GM19043 (cell line): ENCODE data around the gene CNN2.

ENCODE experiments used
- ATAC-seq: cut with Tn5 transposase; IDR thresholded peaks from one replicate; pipeline ENCODE4 v1.9.1; 2021; ENCODE audit warnings: low read depth; ENCODE audit not compliant: unreplicated experiment

The CNN2 gene

DNA sequence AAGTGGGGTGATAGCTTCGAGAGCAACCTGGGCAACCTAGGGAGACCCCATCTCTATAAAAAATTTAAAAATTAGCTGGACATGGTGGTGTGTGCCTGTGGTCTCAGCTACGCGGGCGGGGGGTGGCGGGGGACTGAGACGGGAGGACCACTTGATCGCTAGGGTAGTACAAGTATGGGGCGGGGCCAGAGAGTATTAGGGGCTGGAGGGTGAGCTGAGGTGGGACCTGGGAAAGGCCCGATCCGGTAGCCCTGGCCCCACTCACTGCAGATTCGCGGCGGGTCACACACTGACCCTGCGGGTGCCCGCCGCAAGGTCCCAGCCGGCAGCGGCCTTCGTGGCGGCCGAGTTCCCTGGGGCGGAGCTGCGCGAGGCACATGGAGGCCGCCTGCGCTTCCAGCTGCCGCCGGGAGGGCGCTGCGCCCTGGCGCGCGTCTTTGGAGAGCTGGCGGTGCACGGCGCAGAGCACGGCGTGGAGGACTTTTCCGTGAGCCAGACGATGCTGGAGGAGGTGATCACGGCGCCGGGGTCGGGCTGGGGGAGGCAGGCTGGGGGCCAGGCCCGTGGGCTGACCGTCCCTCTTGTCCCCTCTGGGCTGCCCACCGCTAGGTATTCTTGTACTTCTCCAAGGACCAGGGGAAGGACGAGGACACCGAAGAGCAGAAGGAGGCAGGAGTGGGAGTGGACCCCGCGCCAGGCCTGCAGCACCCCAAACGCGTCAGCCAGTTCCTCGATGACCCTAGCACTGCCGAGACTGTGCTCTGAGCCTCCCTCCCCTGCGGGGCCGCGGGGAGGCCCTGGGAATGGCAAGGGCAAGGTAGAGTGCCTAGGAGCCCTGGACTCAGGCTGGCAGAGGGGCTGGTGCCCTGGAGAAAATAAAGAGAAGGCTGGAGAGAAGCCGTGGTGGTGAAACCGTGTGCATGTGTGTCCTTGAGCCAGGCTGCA is 38.5 kb downstream of the CNN2 start:
- no peak for ATAC-seq

DNA sequence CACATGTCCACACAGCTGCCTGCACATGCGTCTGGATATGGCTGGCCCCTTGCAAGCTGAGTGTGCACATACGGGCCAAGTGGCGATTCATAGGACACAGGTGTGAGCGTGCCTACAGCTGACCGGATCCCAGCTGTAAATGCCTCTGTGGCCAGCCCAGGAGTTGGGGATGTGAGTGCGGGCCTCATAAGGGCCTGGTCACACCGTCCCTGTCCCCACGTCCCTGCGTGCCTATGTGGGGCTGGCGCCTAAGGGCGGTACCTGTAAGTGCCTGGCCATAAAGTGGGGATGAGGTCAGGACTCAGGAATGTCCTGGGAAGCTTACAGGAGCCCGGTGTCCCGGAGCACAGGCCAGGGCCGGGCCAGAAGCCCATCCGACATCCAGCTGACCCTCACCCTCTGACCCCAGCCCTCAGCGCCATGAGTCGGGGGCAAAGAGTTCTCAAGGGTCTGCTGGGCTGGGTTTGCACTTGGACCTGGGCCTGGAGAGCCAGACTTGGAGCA is 39.2 kb downstream of the CNN2 start:
- no peak for ATAC-seq

DNA sequence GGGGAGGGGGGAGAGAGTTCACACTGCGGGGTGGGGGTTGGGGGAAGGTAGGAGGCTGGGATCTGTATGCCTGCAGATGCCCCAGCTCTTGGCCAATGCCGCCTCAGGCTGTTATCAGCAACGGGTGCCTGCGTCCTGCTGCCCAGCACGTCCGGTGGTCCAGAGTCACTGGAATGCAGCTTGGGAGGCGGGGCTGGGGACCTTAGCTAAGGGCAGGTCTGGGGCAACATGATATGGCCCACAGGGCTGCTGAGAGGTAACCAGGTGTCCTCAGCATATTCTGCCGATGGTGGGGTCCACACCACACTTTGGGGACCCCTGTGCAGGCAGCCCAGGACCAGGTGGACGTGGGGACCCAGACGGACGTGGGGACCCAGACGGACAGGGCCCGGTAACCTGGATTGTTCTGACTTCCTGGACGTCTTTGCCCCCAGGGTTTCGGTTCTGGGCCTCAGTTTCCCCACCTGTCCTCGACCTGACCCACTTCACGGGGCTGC is 39.9 kb downstream of the CNN2 start:
- ATAC-seq, result no peak

DNA sequence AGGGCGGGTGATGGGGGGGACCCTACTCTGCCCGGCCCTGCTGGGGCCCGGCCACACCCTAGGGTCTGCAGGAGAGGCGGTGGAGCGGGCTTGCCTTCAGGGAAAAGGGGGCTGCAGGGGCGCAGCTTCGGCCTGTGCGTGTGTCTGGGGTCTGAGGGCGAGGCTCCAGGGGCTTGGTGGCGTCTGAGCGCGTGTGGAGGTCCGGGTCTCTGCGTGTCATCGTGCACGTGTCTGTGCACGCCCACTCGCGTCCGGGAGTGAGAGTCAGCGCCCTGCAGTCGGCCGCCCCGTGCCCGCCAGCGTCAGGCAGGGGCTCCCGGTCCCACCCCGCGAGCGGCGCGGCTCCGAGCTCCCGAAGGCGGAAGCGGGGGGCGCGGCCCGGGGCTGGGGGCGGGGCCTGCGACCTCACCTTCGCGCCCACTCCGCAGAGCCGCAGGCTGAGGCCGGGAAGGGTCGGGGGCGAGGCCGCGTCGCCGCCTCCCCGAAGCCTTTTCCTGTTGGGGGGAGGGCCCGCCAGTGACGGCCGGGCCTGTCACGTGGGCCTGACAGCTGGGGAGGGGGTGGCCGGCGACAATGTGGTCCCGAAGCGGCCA is 40.4 kb downstream of the CNN2 start, which contains the start of gene ARHGAP45:
TSS of gene ARHGAP45 (plus strand) at position 420 of the 593 bp plus-strand sequence. CDS start 239 bp downstream, outside the sequence.
- ATAC-seq, result no peak

GRCh38 chr19:1067341-1067957 is 41.0 kb downstream of the CNN2 start:
- ATAC-seq, result no peak

DNA sequence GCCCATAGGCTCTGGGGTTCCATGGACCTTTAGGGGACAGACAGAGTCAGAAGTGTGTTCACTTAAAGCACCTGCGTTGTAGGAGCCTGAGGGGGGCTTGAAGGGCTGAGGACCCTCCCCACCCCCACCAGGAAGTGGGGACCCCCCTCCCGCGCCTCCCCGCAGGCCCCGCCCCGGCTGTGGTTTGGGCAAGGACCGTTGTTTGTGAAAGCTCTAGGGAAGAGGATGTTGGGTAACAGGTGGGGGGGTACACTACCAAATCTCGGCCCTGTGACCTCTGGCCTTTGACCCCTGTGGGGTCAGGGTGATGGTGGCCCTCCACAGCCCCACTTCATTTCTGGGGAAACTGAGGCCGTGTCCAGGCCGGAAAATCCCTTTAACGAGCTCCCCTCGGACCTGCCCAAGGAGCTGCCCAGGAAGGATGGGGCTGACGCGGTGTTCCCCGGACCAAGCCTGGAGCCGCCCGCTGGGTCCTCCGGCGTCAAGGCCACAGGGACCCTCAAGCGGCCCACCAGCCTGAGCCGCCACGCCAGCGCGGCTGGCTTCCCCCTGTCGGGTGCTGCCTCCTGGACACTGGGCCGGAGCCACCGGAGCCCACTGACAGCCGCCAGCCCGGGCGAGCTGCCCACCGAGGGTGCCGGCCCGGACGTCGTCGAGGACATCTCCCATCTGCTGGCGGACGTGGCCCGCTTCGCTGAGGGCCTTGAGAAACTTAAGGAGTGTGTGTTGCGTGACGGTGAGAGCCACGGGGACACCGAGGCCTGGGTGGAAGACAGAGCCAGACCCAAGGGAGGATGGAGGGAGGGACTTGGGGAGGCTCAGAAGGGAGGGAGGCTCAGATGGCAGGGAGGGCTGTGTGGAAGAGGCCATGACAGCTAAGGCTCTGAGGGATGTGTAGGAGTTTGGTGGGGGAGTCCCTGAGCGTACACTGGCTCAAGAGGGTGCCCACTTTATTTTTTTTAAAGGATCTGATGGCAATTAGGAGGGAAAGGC is 41.9 kb downstream of the CNN2 start:
- ATAC-seq, result no peak

DNA sequence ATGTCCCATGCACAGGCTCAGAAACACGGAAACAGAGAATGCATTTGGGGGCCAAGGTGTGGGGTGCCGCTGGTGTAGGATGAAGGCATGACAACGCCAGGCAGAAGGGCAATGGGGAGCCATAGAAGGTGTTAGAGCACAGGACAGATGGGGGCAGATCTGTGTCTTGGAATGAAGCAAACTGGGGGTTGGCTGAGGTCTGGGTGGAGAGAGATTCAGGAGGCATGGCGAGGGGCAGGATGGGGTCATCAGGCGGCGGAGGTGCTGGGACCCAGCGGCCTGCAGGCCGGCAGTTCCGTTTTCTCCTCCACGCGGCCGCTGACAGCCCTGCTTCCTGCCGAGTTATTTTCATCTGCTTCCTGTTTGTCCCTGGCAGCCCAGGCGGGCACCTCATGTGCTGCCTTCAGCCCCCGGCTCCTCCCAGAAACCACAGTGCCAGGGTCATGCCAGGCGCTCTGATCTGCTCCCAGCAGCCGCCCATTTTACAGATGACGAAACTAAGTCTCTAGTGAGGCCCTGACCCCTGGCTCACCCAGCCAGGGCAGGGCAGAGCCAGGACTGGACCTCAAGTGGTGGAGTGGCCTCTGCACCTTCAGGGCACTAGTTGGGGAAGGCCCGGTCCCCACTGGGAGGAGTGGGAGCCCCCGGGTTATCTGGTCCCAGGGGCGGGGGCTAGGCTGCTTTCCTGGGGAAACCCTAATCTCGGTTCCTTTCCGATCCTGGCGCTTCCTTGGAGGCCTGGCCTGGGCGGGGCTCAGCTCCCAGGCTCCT is 42.8 kb downstream of the CNN2 start:
- no peak for ATAC-seq

GRCh38 chr19:1070576-1070930 is 44.1 kb downstream of the CNN2 start:
- ATAC-seq, result no peak

GRCh38 chr19:1070931-1071791 is 44.8 kb downstream of the CNN2 start:
- ATAC-seq, result no peak

GRCh38 chr19:1072371-1073015 is 46.1 kb downstream of the CNN2 start:
- ATAC-seq, result no peak

DNA sequence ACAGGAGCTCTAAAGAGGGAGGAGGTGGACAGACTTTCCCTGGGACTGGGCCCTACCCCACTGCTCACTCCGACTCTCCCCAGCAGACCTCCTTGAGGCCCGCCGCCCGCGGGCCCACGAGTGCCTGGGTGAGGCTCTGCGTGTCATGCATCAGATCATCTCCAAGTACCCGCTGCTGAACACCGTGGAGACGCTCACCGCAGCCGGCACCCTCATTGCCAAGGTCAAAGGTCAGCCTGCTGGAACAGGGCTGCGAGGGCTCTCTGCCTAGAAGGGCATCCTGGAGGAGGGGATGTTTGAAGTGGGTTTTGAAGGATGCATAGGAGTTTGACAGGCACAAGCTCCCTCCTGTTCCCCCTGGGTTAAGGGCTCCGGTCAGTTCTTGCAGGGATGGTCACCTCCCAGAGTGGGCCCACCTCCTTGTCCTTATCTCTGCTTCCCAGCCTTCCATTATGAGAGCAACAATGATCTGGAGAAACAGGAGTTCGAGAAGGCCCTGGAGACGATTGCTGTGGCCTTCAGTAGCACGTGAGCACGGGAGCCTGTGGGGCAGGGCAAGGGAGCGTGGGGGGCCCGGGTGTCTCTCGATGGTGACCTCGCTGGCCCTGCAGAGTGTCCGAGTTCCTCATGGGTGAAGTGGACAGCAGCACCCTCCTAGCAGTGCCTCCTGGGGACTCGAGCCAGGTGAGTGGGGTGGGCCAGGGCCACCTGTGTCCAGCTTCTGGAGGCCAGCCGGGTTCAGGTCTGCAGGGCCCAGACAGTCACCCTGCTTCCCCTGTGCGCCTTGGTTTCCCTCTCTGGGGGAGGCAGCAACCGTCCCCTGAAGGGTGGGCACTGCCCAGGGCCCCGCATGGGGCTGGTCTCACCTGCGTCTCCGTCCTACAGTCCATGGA is 46.9 kb downstream of the CNN2 start:
- no peak for ATAC-seq

GRCh38 chr19:1073956-1074517 is 47.6 kb downstream of the CNN2 start:
- no peak for ATAC-seq

DNA sequence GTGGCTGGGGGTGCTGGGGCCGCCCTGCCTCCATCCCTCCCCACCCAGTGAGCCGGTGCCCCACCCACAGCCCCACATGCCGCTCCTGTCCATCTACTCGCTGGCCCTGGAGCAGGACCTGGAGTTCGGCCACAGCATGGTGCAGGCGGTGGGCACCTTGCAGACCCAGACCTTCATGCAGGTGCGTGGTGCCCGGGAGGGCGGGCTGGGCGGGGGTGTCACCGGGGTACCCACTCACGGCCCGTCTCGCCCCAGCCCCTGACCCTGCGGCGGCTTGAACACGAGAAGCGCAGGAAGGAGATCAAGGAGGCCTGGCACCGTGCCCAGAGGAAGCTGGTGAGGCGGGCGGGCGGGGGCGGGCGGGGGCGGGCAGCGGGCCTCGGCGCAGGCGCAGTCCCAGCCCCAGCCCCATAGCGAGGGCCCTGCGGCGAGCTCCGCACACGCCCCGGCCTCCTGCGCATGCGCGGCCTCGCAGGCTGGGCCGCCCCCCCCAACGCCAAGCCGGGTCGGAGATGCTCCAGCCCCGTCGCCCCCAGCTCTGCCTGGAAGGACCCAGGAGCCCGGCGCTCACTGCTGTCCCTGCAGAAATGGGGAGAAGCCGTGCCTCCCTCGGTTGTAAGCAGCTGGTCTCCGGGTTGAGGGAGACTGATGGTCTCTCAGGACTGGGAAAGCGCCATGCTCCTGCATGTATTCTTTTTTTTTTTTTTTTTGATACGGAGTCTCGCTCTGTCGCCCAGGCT is 48.3 kb downstream of the CNN2 start:
- ATAC-seq, result no peak

DNA sequence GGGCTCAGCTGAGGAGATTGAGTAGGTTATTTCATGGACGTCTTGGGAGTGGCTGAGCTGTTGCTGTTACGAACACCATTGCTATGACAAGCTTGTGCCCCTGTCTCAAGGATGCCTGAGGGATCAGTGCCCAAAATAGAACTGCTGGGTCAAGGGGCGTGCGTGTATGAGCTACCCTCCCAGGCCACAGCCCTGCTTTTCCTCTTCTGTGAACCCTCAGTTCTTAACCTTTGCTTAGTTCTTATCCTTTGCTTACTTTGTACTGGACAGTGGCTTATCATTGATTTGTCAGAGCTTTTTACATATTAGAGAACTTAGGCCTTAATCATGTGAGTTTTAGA is 49.6 kb downstream of the CNN2 start:
- no peak for ATAC-seq

DNA sequence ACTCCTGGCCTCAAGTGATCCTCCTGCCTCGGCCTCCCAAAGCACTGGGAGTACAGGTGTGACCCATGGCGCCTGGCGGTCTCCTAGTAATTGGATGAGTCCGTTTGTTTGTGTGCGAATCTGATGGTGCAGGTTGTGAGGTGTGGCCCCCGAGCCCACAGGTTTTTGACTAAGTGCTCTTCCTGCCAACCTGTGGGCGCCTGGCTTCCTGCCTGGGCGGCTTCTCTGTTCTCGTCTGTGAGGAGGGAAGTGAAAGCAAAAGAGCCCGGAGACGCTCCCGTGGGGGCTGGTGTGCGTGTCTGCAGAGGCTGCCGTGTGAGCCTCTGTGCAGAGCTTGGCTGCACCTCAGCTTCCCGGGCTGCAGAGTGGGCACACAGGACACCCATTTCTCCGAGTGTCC is 50.5 kb downstream of the CNN2 start:
- ATAC-seq, result peak; percentile 53

- ATAC-seq, result no peak
These were observed 53.2 kb downstream of the CNN2 start for GRCh38 chr19:1079566-1080111.
